ENCODE results near the gene MASP1.

The MASP1 gene

GRCh38 chr3:187291512-187292132 lies at the start of gene MASP1:
TSS of gene MASP1 (minus strand) at chr3:187291737. CDS start at chr3:187291632, 105 bp downstream.
- DNase-seq: peak in 11 of 56 donors; percentile 4 to 51 (median 12)

DNA sequence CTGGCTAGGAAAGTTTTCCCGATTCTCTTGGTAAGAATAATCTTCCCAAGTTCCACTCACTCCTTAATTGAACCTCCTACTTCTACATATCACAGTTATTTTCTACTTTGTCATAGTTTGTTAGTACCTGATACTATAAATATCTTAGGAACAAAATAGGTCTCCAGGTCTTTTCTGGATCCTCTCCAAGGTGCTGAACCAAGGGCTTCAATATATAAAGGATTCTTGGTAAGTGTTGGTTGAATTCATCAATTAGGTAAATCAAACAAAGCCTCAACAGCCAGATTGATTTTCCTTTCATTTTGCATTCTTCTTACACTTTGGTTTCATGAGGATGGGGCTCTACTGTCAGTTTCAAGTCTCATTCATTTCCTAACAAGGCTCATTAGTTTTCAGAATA lies 49.0 kb upstream of the MASP1 start:
- DNase-seq: no peak

- no peak for DNase-seq
These were observed 44.8 kb upstream of the MASP1 start for GRCh38 chr3:187336322-187336721.

GRCh38 chr3:187334904-187335303 lies 43.4 kb upstream of the MASP1 start:
- DNase-seq: no peak

DNA sequence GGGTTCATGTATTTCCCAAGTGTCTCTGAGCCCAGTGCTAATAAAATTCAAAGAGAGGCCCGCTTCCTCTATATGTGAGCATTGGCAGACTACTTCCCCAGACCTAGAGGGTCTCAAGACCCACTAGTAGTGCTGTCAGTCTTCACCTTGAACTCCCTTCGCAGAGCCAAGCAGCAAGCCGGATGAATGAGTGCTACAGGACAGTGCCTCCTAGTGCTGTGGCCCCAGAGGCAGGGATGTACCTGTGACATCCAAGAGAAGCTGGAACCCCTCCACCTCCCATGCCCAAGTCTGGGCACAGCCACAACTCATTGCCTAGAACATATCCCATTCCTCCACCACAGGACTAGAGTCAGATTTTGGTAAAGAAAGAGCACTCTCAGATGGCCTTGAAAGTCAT lies 37.2 kb upstream of the MASP1 start:
- DNase-seq: no peak

GRCh38 chr3:187327845-187328244 lies 36.3 kb upstream of the MASP1 start:
- DNase-seq: no peak

DNA sequence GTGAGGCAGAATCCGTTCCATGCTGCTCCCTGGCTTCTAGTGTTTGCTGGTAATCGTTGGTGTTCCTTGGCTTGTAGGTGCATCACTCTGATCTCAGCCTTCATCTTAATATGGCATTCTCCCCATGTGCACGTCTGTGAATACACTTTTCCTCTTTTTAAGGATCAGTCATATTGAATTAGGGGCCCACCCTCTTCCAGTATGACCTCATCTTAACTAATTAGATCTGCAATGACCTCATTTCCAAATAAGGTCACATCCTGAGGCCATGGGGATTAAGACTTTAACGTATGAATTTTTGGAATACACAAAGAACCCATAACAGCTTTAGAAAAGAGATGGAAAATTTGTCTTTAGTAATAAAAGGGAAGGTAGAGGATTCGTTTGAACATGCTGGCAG lies 34.1 kb upstream of the MASP1 start:
- no peak for DNase-seq

GRCh38 chr3:187323091-187323490 lies 31.6 kb upstream of the MASP1 start:
- DNase-seq: no peak

DNA sequence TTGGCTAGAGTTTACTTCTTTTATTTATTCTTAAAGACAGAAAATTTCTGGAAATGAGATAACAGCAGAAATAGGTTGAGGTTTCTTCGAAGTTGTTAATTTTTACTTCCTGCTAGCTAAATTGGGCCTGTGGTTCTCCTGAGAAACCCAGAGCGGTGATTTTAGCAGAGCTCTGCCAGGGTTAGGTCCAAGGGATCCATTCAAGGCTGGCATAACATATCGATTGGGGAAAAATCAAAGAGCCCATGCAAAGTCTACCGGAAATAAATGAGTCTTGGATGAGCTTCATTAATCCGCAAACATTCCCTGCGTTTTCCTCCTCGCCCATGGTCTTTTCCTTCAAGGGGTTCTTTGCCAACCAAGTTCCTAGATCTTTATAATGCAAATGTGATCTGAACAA lies 30.8 kb upstream of the MASP1 start:
- no peak for DNase-seq

DNA sequence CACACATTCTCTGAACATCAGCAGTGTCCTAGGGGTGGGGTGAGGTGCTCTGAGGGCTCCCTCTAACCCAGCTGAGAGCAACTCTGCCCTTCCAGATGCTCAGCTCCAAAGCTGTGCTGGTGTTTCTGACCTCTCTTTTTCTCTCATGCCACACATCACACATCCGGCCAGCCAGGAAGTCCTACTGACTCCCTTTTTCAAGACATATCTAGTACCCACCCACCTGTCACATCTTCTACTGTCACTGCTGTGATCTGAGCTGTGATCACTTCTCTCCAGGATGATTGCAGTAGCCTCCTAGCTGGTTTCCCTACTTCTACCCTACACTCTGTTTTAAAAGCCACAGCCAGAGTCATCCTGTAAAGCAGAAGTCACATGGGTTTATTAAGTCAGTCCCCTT lies 30.2 kb upstream of the MASP1 start:
- no peak for DNase-seq

- DNase-seq: peak in 48 of 56 donors; percentile 5 to 86 (median 38)
These were observed 28.3 kb upstream of the MASP1 start for GRCh38 chr3:187319699-187320302.

- peak in 27 of 56 donors; percentile 2 to 67 (median 11) for DNase-seq
These were observed 27.5 kb upstream of the MASP1 start for GRCh38 chr3:187318819-187319616.

- no peak for DNase-seq
These were observed 24.3 kb upstream of the MASP1 start for GRCh38 chr3:187315872-187316271.

GRCh38 chr3:187314176-187314575 lies 22.6 kb upstream of the MASP1 start:
- no peak for DNase-seq

GRCh38 chr3:187310954-187311470 lies 19.5 kb upstream of the MASP1 start:
- DNase-seq: no peak

DNA sequence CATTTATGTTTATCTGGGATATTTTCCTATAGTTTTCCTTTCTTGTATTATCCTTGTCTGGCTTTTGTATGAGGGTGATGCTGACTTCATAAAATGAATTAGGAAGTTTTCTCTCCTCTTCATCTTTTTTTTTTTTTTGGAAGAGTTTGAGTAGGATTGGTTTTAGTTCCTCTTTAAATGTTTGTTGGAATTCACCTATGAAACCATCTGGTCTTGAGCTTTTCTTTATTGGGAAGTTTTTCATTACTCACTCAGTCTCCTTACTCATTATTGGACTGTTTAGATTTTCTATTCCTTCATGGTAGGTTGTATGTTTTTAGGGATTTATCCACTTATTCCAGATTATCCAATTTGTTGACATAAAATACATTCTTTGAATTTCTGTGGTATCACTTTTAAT lies 18.7 kb upstream of the MASP1 start:
- DNase-seq: no peak

DNA sequence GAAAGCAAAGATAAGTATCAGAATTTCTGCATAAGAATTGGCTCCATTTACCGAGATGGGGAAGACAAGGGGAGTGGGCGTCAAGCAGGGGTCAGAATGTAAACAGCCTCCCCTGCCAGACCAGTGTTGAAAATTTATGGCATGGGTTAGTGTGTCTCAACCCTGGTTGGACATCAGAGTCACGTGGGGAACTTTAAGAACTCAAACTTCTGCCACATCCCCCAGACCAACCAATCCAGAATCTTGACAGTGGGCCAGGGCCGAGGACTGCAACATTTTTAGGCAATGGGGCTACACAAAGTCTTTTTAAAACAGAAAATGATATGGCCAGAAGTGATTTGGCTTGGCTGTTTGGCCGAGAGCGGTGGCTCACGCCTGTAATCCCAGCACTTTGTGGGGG lies 14.3 kb upstream of the MASP1 start:
- DNase-seq: no peak

DNA sequence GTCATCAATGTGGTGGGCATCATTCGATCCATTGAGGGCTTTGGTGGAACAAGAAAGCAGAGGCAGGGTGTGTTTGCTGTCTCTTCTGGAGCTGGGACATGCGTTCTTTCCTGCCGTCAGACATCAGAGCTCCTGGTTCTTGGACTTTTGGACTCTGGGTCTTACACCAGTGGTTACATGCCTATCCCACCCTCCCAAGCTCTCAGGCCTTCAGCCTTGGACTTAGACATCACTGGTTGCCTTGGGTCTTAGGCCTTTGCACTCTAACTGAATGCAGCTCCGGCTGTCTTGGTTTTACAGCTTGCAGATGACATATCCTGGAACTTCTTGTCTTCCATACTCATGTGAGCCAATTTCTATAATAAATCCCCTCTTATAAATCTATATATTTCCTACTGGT lies 8.1 kb upstream of the MASP1 start:
- DNase-seq: no peak

DNA sequence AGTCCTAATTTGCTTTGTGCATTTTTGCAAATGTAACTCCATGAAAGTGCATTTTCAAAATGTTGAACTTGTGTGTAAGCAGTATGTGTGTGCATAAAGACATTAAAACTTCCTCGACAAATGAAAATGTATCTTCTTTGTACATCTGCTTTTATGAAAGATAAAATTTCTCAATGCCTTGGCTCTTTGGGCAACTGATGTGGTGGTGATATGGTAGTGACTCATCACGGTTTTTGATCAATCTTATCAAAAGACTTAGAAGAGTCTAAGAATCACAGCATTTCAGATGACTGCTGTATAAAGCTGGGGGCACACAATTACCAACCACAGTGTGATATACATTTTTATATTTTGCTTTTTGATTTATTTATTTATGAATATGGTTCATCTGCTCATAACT lies 5.4 kb upstream of the MASP1 start:
- DNase-seq: no peak

DNA sequence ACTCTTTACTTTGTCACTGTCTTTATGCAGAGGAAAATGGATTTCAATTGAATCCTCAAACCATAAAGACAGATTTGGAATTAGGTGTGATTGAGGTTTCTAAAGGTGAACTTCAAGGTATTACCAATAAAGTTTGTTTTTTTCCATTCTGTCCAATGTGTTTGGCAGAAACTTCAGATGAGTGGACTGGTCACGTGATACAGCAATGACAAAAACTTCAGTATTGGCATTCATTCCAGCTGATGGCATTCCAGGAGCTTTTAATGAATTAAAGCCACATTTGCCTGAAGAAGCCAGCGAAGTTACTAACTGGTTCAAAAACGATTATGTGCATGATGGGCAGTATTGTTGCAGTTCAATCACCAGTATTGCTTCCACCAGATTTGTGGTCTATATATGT lies 4.5 kb upstream of the MASP1 start:
- DNase-seq: no peak

DNA sequence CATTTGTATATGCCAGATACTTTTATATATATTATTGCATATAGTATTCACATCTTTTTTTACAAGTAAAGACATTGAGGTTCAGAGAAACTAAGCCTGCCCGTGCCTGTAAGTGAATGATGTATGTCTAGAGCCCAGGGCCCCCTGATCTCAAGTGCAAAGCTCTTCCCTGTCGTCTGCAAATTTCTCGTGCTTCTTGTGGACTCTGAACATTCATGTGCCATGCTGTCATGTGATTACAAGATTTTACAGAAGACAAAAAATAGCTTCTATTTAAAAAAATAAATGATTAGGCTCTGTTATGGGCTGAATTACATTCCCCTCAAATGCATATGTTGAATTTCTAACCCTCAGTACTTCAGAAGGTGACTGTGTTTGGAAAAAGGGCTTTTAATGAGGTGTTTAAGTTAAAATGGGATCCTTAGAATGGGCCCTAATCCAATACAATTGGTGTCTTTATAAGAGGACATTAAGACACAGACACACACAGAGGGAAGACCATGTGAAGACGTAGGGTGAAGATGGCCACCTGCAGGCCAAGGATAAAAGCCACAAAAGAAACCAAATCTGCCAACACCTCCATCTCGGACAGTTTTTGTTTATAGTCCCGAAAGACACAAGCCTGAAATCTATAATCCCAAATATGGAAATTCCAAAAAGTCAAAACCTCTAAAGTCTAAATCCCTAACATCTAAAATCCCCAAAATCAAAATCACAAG lies 3.9 kb upstream of the MASP1 start:
- DNase-seq: no peak

All from nucleus accumbens (tissue), 56 donors.